NOMO-1 treated with dmso at 0.1 percent for 144 hours (cell line): ENCODE results near the gene ZNF493.

ENCODE experiments used
- DNase-seq: peaks from one replicate; lab custom pipeline; 2025; ENCODE audit not compliant: unreplicated experiment; lab: John Stamatoyannopoulos, UW

The ZNF493 gene

GRCh38 chr19:21462540-21462939 lies 65.6 kb downstream of the ZNF493 start:
- DNase-seq = no peak

GRCh38 chr19:21463449-21464105 lies 66.6 kb downstream of the ZNF493 start:
- no peak for DNase-seq

GRCh38 chr19:21466627-21467026 lies 69.7 kb downstream of the ZNF493 start:
- no peak for DNase-seq

- no peak for DNase-seq
These were observed 71.9 kb downstream of the ZNF493 start for GRCh38 chr19:21468791-21469190.

GRCh38 chr19:21472507-21472906 lies 75.6 kb downstream of the ZNF493 start:
- DNase-seq = no peak

GRCh38 chr19:21474671-21475181 lies 77.8 kb downstream of the ZNF493 start:
- DNase-seq = no peak
